Thymus (tissue), 11 donors: ENCODE results near the gene BTRC. TPM values are rescaled to one million over a fixed set of nuclear protein-coding genes. Genes with fewer than 3 reads are reported as not detected.

Source experiments
- DNase-seq, 9 donors: peaks; one replicate each; pipeline ENCODE4 v3.0.0-alpha.2; 2013; ENCODE audit warnings: low spot score in 9 of 9, low read depth in 6 of 9, missing footprints in 1 of 9
- H3K27ac ChIP-seq, 2 donors: one replicate each; pipeline ENCODE4 v1.5.1; 2013; ENCODE audit warnings: control low read depth in 1 of 2, low read depth in 1 of 2, low read length in 1 of 2, mild to moderate bottlenecking in 1 of 2, moderate library complexity in 1 of 2
- H3K27me3 ChIP-seq, 2 donors: one replicate each; pipeline ENCODE4 v1.5.1; 2013; ENCODE audit warnings: low read length in 1 of 2; ENCODE audit not compliant: control insufficient read depth in 2 of 2, insufficient read depth in 1 of 2
- H3K36me3 ChIP-seq, 2 donors: one replicate each; pipeline ENCODE4 v1.5.1; 2013; ENCODE audit warnings: low read length in 1 of 2, mild to moderate bottlenecking in 1 of 2, moderate library complexity in 1 of 2; ENCODE audit not compliant: control insufficient read depth in 2 of 2, insufficient read depth in 2 of 2
- H3K4me1 ChIP-seq, 2 donors: one replicate each; pipeline ENCODE4 v1.5.1; 2013; ENCODE audit warnings: low read length in 2 of 2; ENCODE audit not compliant: control insufficient read depth in 2 of 2, insufficient read depth in 2 of 2
- H3K4me3 ChIP-seq, 2 donors: one replicate each; pipeline ENCODE4 v1.5.1; 2013; ENCODE audit warnings: low read length in 2 of 2, control low read depth in 1 of 2, mild to moderate bottlenecking in 1 of 2
- H3K9me3 ChIP-seq, 2 donors: one replicate each; pipeline ENCODE4 v1.5.1; 2013; ENCODE audit warnings: low read length in 1 of 2, mild to moderate bottlenecking in 1 of 2; ENCODE audit not compliant: control insufficient read depth in 2 of 2, insufficient read depth in 1 of 2
- WGBS: extraction: QIAGEN DNeasy Blood & Tissue Kit; methylation state at CpG from one replicate; pipeline ENCODE4 v1.1.7; 2013; 5-methylcytosine and 5-hydroxymethylcytosine counted together
- polyA plus RNA-seq: library from polyadenylated mRNA; stranded (reverse); fragments of 200-250 nt; gene quantifications from one replicate; pipeline ENCODE4 v1.2.3, GENCODE V29; 2013
- total RNA-seq: library from RNA; stranded (reverse); fragments of 120-200 nt; gene quantifications from one replicate; pipeline ENCODE4 v1.2.4, GENCODE V29; 2013
- donor health status: healthy.

BTRC gene
- total and polyA plus RNA-seq, 2 donors: 5.0 to 5.3 TPM

- no peak overlapping the region for H3K27ac ChIP-seq
- no peak for DNase-seq
- H3K4me1 ChIP-seq: peaks cover 0 to 18% of the 10 kb centered on the region in 2 donors
- H3K9me3 ChIP-seq: peaks cover 0 to 7% of the 10 kb centered on the region in 2 donors
- no peaks in the 10 kb centered on the region for H3K36me3 ChIP-seq
- H3K4me3 ChIP-seq: no peak overlapping the region
- peaks cover 56 to 93% of the 10 kb centered on the region in 2 donors for H3K27me3 ChIP-seq
- 71% methylated on average over 7 of the region's 7 CpGs for WGBS
Observed at GRCh38 chr10:101567165-101568006, 213.4 kb downstream of the BTRC start.

- no peak overlapping the region for H3K4me3 ChIP-seq
- H3K27ac ChIP-seq: no peak overlapping the region
- DNase-seq: no peak
- H3K9me3 ChIP-seq: peaks cover 0 to 12% of the 10 kb centered on the region in 2 donors
- peaks cover 0 to 18% of the 10 kb centered on the region in 2 donors for H3K4me1 ChIP-seq
- 95% methylated on average over 17 of the region's 17 CpGs for WGBS
- no peaks in the 10 kb centered on the region for H3K36me3 ChIP-seq
- H3K27me3 ChIP-seq: peaks cover 55 to 96% of the 10 kb centered on the region in 2 donors
Observed at GRCh38 chr10:101568054-101568745, 214.2 kb downstream of the BTRC start.

- peaks cover 0 to 18% of the 10 kb centered on the region in 2 donors for H3K4me1 ChIP-seq
- DNase-seq: no peak
- H3K27ac ChIP-seq: no peak overlapping the region
- H3K36me3 ChIP-seq: no peaks in the 10 kb centered on the region
- peaks cover 0 to 12% of the 10 kb centered on the region in 2 donors for H3K9me3 ChIP-seq
- peak overlapping the region in 1 of 2 donors; percentile 54 for H3K4me3 ChIP-seq
- WGBS: 8% methylated on average over 11 of the region's 11 CpGs
- peaks cover 54 to 93% of the 10 kb centered on the region in 2 donors for H3K27me3 ChIP-seq
Observed at GRCh38 chr10:101569323-101569621, 215.3 kb downstream of the BTRC start.

GRCh38 chr10:101569622-101570427 is 215.9 kb downstream of the BTRC start:
- H3K27me3 ChIP-seq: peaks cover 53 to 88% of the 10 kb centered on the region in 2 donors

GRCh38 chr10:101570428-101571270 is 216.7 kb downstream of the BTRC start:
- WGBS: 15% methylated on average over 37 of the region's 37 CpGs
- Histone ChIP-seq H3K4me3 (peak overlapping the region; percentile 11 to 54), H3K27ac (no peak overlapping the region), H3K9me3 (peaks cover 0 to 12% of the 10 kb centered on the region in 2 donors), H3K27me3 (peaks cover 46 to 79% of the 10 kb centered on the region in 2 donors), H3K4me1 (peaks cover 0 to 18% of the 10 kb centered on the region in 2 donors), H3K36me3 (no peaks in the 10 kb centered on the region)
- DNase-seq: no peak

More at GRCh38 chr10:101569622-101570427, 215.9 kb downstream of the BTRC start:
- Histone ChIP-seq H3K4me3 (peak overlapping the region; percentile 49 to 54), H3K9me3 (peaks cover 0 to 12% of the 10 kb centered on the region in 2 donors), H3K4me1 (peaks cover 0 to 18% of the 10 kb centered on the region in 2 donors), H3K36me3 (no peaks in the 10 kb centered on the region), H3K27ac (no peak overlapping the region)
- peak in 8 of 9 donors; percentile 49 to 83 (median 70) for DNase-seq
- 4% methylated on average over 56 of the region's 56 CpGs for WGBS

- no peaks in the 10 kb centered on the region for H3K36me3 ChIP-seq
- peaks cover 39 to 72% of the 10 kb centered on the region in 2 donors for H3K27me3 ChIP-seq
- WGBS: 90% methylated on average over 8 of the region's 8 CpGs
- H3K4me3 ChIP-seq: no peak overlapping the region
- H3K27ac ChIP-seq: no peak overlapping the region
- no peak for DNase-seq
- H3K9me3 ChIP-seq: peaks cover 0 to 12% of the 10 kb centered on the region in 2 donors
- H3K4me1 ChIP-seq: peaks cover 0 to 15% of the 10 kb centered on the region in 2 donors
Observed at GRCh38 chr10:101571271-101571925, 217.4 kb downstream of the BTRC start.

- Histone ChIP-seq H3K4me1 (peaks cover 0 to 14% of the 10 kb centered on the region in 2 donors), H3K9me3 (peaks cover 0 to 12% of the 10 kb centered on the region in 2 donors), H3K36me3 (no peaks in the 10 kb centered on the region), H3K4me3 (no peak overlapping the region), H3K27me3 (peaks cover 31 to 65% of the 10 kb centered on the region in 2 donors), H3K27ac (no peak overlapping the region)
- DNase-seq: no peak
- 96% methylated on average over 7 of the region's 7 CpGs for WGBS
Observed at GRCh38 chr10:101572126-101572525, 218.2 kb downstream of the BTRC start.

GRCh38 chr10:101572785-101573184 is 218.8 kb downstream of the BTRC start:
- no peak for DNase-seq
- Histone ChIP-seq H3K27me3 (peaks cover 25 to 58% of the 10 kb centered on the region in 2 donors), H3K9me3 (peaks cover 0 to 12% of the 10 kb centered on the region in 2 donors), H3K4me1 (peaks cover 0 to 14% of the 10 kb centered on the region in 2 donors), H3K4me3 (no peak overlapping the region), H3K36me3 (no peaks in the 10 kb centered on the region), H3K27ac (no peak overlapping the region)
- WGBS: 94% methylated on average over 2 of the region's 2 CpGs
